Measurements from ENCODE around the gene METTL8.

METTL8 gene

GRCh38 chr2:171310889-171311288 lies 122.9 kb downstream of the METTL8 start:
- H4K20me1 ChIP-seq (ENCODE audit: low read depth, low read length), result no peaks in the 10 kb centered on the region
- H3K9me2 ChIP-seq (replicated peaks; ENCODE audit: insufficient read depth, low read length), result no peaks in the 10 kb centered on the region
- TF ChIP-seq CTCF (IDR thresholded peaks at IDR 0.05; ENCODE audit: insufficient read depth, low read length, poor library complexity, severe bottlenecking), result no peak
- no peak overlapping the region for H3K4me2 ChIP-seq (ENCODE audit: low read depth, low read length, poor library complexity, severe bottlenecking)
- peaks cover 5% of the 10 kb centered on the region for H3F3A ChIP-seq (ENCODE audit: insufficient read depth)
- H3K79me2 ChIP-seq (ENCODE audit: insufficient read depth, low read length), result no peaks in the 10 kb centered on the region
- H3K9me3 ChIP-seq (ENCODE audit: insufficient read depth, low read length), result peaks cover 8% of the 10 kb centered on the region; the same call in 1 of the 2 replicates
- H3K27me3 ChIP-seq (ENCODE audit: low read length), result no peaks in the 10 kb centered on the region
- H2AFZ ChIP-seq (ENCODE audit: low read depth, low read length, severe bottlenecking), result no peak overlapping the region
- no peak overlapping the region for H3K4me3 ChIP-seq (ENCODE audit: insufficient read depth, low read length, poor library complexity, severe bottlenecking)
- H3K27ac ChIP-seq (ENCODE audit: low read depth, low read length), result no peak overlapping the region
- no peak overlapping the region for H3K9ac ChIP-seq (ENCODE audit: low read length)
- no peaks in the 10 kb centered on the region; the same call in 1 of the 2 replicates for H3K36me3 ChIP-seq (ENCODE audit: low read length)

GRCh38 chr2:171309455-171310286 lies 124.1 kb downstream of the METTL8 start:
- H3K9ac ChIP-seq (ENCODE audit: low read length), result no peak overlapping the region
- TF ChIP-seq EZH2phosphoT487 (conservative IDR thresholded peaks at IDR 0.05; ENCODE audit: low read length) (no peak), CTCF (IDR thresholded peaks at IDR 0.05; ENCODE audit: insufficient read depth, low read length, poor library complexity, severe bottlenecking) (no peak)
- H3K9me2 ChIP-seq (replicated peaks; ENCODE audit: insufficient read depth, low read length), result no peaks in the 10 kb centered on the region
- no peaks in the 10 kb centered on the region for H4K20me1 ChIP-seq (ENCODE audit: low read depth, low read length)
- H3K27ac ChIP-seq (ENCODE audit: low read depth, low read length), result no peak overlapping the region
- no peak overlapping the region for H3K4me3 ChIP-seq (ENCODE audit: insufficient read depth, low read length, poor library complexity, severe bottlenecking)
- no peak overlapping the region for H2AFZ ChIP-seq (ENCODE audit: low read depth, low read length, severe bottlenecking)
- peaks cover 5% of the 10 kb centered on the region; the same call in 1 of the 2 replicates for H3F3A ChIP-seq (ENCODE audit: insufficient read depth)
- H3K36me3 ChIP-seq (ENCODE audit: low read length), result no peaks in the 10 kb centered on the region; the same call in 1 of the 2 replicates
- no peak overlapping the region for H3K4me2 ChIP-seq (ENCODE audit: low read depth, low read length, poor library complexity, severe bottlenecking)
- no peaks in the 10 kb centered on the region for H3K79me2 ChIP-seq (ENCODE audit: insufficient read depth, low read length)
- no peaks in the 10 kb centered on the region for H3K27me3 ChIP-seq (ENCODE audit: low read length)
- H3K9me3 ChIP-seq (ENCODE audit: insufficient read depth, low read length), result peaks cover 8% of the 10 kb centered on the region; the same call in 1 of the 2 replicates

- no peaks in the 10 kb centered on the region; the same call in 1 of the 2 replicates for H3K36me3 ChIP-seq (ENCODE audit: low read length)
- peaks cover 5% of the 10 kb centered on the region; the same call in 1 of the 2 replicates for H3F3A ChIP-seq (ENCODE audit: insufficient read depth)
- no peaks in the 10 kb centered on the region for H3K79me2 ChIP-seq (ENCODE audit: insufficient read depth, low read length)
- H3K9me3 ChIP-seq (ENCODE audit: insufficient read depth, low read length), result peaks cover 8% of the 10 kb centered on the region; the same call in 1 of the 2 replicates
- no peak overlapping the region for H3K27ac ChIP-seq (ENCODE audit: low read depth, low read length)
- H4K20me1 ChIP-seq (ENCODE audit: low read depth, low read length), result no peaks in the 10 kb centered on the region
- H3K4me2 ChIP-seq (ENCODE audit: low read depth, low read length, poor library complexity, severe bottlenecking), result no peak overlapping the region
- no peaks in the 10 kb centered on the region for H3K27me3 ChIP-seq (ENCODE audit: low read length)
- H3K4me3 ChIP-seq (ENCODE audit: insufficient read depth, low read length, poor library complexity, severe bottlenecking), result no peak overlapping the region
- H2AFZ ChIP-seq (ENCODE audit: low read depth, low read length, severe bottlenecking), result no peak overlapping the region
- TF ChIP-seq EZH2phosphoT487 (conservative IDR thresholded peaks at IDR 0.05; ENCODE audit: low read length), result no peak
- TF ChIP-seq CTCF (IDR thresholded peaks at IDR 0.05; ENCODE audit: insufficient read depth, low read length, poor library complexity, severe bottlenecking), result no peak
- H3K9ac ChIP-seq (ENCODE audit: low read length), result no peak overlapping the region
- no peaks in the 10 kb centered on the region for H3K9me2 ChIP-seq (replicated peaks; ENCODE audit: insufficient read depth, low read length)
Measured at GRCh38 chr2:171308280-171309054, 125.3 kb downstream of the METTL8 start.
